Neuronal stem cell (in vitro differentiated cells): ENCODE results near the gene PIAS4.

ENCODE experiments used
- DNase-seq: peaks from one replicate; pipeline ENCODE4 v3.0.0-alpha.2; 2013; ENCODE audit warnings: low spot score
- H2AFZ ChIP-seq: one replicate; pipeline ENCODE4 v1.6.1; 2013; ENCODE audit warnings: mild to moderate bottlenecking, low read length, inconsistent platforms
- H2AK5ac ChIP-seq: 2 replicates; pipeline ENCODE4 v1.6.1; 2013; ENCODE audit warnings: low read depth, mild to moderate bottlenecking, inconsistent platforms, low read length, moderate library complexity, mixed read lengths
- H2BK120ac ChIP-seq: 2 replicates; pipeline ENCODE4 v1.6.1; 2013; ENCODE audit warnings: low read depth, mild to moderate bottlenecking, inconsistent platforms, low read length, moderate library complexity, mixed read lengths
- H2BK12ac ChIP-seq: one replicate; pipeline ENCODE4 v1.6.1; 2013; ENCODE audit warnings: low read length, inconsistent platforms
- H2BK15ac ChIP-seq: 2 replicates; pipeline ENCODE4 v1.6.1; 2013; ENCODE audit warnings: mild to moderate bottlenecking, low read length, inconsistent platforms, mixed read lengths
- H2BK5ac ChIP-seq: one replicate; pipeline ENCODE4 v1.6.1; 2013; ENCODE audit warnings: inconsistent platforms, mild to moderate bottlenecking, low read length, moderate library complexity
- H3K14ac ChIP-seq: one replicate; pipeline ENCODE4 v1.6.1; 2013; ENCODE audit warnings: low read length, inconsistent platforms
- H3K18ac ChIP-seq: 2 replicates; pipeline ENCODE4 v1.6.1; 2013; ENCODE audit warnings: low read length, inconsistent platforms
- H3K23ac ChIP-seq: 2 replicates; pipeline ENCODE4 v1.6.1; 2013; ENCODE audit warnings: low read depth, mild to moderate bottlenecking, mixed read lengths, low read length, inconsistent platforms; ENCODE audit not compliant: poor library complexity
- H3K27ac ChIP-seq: replicated peaks from 3 replicates; pipeline ENCODE4 v1.5.1; 2013; ENCODE audit warnings: low read length, inconsistent platforms
- H3K27me3 ChIP-seq, 3 experiments: 2 replicates each; pipeline ENCODE4 v1.6.1; 2013; ENCODE audit warnings: low read length in 3 of 3, mild to moderate bottlenecking in 2 of 3, inconsistent platforms in 1 of 3, low read depth in 1 of 3, mixed read lengths in 1 of 3, moderate library complexity in 1 of 3; ENCODE audit not compliant: control insufficient read depth in 3 of 3, insufficient read depth in 3 of 3
- H3K36me3 ChIP-seq, 2 donors: replicated peaks in 1 of 2; 2 replicates each; pipeline ENCODE4 v1.6.1; 2013; ENCODE audit warnings: low read length in 2 of 2; ENCODE audit not compliant: control insufficient read depth in 2 of 2, insufficient read depth in 2 of 2
- H3K4ac ChIP-seq: 2 replicates; pipeline ENCODE4 v1.6.1; 2013; ENCODE audit warnings: inconsistent platforms, mild to moderate bottlenecking, low read length, moderate library complexity
- H3K4me1 ChIP-seq, 2 donors: 1 replicate in 1 of 2; 2 replicates in 1 of 2; pipeline ENCODE4 v1.6.1; 2013; ENCODE audit warnings: low read length in 2 of 2, low read depth in 1 of 2; ENCODE audit not compliant: control insufficient read depth in 2 of 2, insufficient read depth in 1 of 2
- H3K4me2 ChIP-seq: one replicate; pipeline ENCODE4 v1.6.1; 2013; ENCODE audit warnings: mild to moderate bottlenecking, low read length, inconsistent platforms; ENCODE audit not compliant: insufficient read depth, poor library complexity, severe bottlenecking
- H3K4me3 ChIP-seq, 2 donors: 2 replicates each; pipeline ENCODE4 v1.5.1; 2013; ENCODE audit warnings: low read length in 2 of 2, mild to moderate bottlenecking in 2 of 2, inconsistent platforms in 1 of 2, moderate library complexity in 1 of 2
- H3K79me1 ChIP-seq: one replicate; pipeline ENCODE4 v1.6.1; 2013; ENCODE audit warnings: low read depth, mild to moderate bottlenecking, inconsistent platforms, low read length, moderate library complexity
- H3K9ac ChIP-seq: one replicate; pipeline ENCODE4 v1.6.1; 2013; ENCODE audit warnings: mild to moderate bottlenecking, low read depth, low read length, inconsistent platforms; ENCODE audit not compliant: poor library complexity
- H3K9me3 ChIP-seq, 2 donors: replicated peaks in 1 of 2; 2 replicates each; pipeline versions ENCODE3 to v1.6.1; 2013; ENCODE audit warnings: low read length in 2 of 2, mild to moderate bottlenecking in 2 of 2, inconsistent platforms in 1 of 2, low read depth in 1 of 2, mixed read lengths in 1 of 2, moderate library complexity in 1 of 2; ENCODE audit not compliant: control insufficient read depth in 2 of 2, insufficient read depth in 1 of 2
- H4K8ac ChIP-seq: one replicate; pipeline ENCODE4 v1.6.1; 2013; ENCODE audit warnings: low read depth, mild to moderate bottlenecking, inconsistent platforms, low read length, moderate library complexity
- H4K91ac ChIP-seq: one replicate; pipeline ENCODE4 v1.6.1; 2013; ENCODE audit warnings: low read length, low read depth, mild to moderate bottlenecking, inconsistent platforms; ENCODE audit not compliant: poor library complexity
- WGBS, 2 donors: extraction: QIAGEN DNeasy Blood & Tissue Kit; methylation state at CpG; one replicate each; pipeline ENCODE4 v1.1.7; 2013; ENCODE audit warnings: missing lambda C conversion rate in 2 of 2, mixed read lengths in 1 of 2; ENCODE audit not compliant: insufficient read length in 2 of 2, insufficient replicate concordance in 1 of 2; ENCODE audit errors: extremely low coverage in 2 of 2; 5-methylcytosine and 5-hydroxymethylcytosine counted together

PIAS4 gene

DNA sequence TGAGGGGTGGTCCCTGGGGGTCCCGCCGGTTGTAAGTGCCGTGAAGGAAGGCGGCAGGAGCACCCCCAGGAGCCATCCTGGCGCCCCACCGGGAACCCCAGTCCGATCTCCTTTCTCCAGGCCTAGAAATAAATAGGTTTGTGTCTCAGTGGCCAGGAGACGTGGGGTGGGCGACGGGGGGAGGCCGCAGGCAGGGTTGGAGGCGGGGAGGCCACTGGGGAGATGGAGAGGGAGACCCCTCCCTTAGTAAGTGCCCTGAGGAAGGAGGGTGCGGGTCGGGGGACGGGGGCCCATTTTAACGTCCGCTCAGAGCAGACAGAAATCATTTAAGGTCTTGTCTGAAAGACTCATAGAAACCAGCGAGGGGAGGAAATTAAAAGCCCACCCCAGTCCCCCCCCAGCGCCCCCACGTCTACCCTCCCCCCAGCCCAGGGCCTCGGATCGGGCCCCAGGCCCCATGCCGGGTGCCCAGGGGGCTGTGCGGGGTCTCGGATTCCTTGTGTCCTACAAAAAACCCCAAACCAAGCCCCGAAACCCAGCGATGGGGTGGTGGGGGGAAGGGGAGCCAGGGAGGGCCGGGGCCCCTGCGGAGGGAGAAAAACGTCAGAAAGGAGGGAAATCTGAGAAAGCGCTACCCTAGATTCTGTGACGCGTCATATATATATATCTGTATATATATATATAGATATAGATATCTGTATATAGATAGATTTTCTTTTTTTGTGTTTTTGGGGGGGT, 39.6 kb downstream of the PIAS4 start:
- peaks cover 0 to under 1% of the 10 kb centered on the region in 2 donors for H3K9me3 ChIP-seq
- no peak overlapping the region for H4K8ac ChIP-seq
- WGBS, 2 donors: no CpG with 5 or more reads among the region's 33 CpGs
- DNase-seq: no peak
- peaks cover 7% of the 10 kb centered on the region for H3K79me1 ChIP-seq
- no peak overlapping the region for H3K23ac ChIP-seq
- H2BK120ac ChIP-seq: no peak overlapping the region
- H2BK15ac ChIP-seq: no peak overlapping the region
- H2BK12ac ChIP-seq: no peak overlapping the region
- H4K91ac ChIP-seq: no peak overlapping the region
- no peak overlapping the region for H2AK5ac ChIP-seq
- no peaks in the 10 kb centered on the region for H3K4me1 ChIP-seq
- no peak overlapping the region for H2BK5ac ChIP-seq
- H3K36me3 ChIP-seq: peaks cover 11 to 36% of the 10 kb centered on the region in 2 donors
- H3K4me3 ChIP-seq: no peak overlapping the region
- no peak overlapping the region for H3K9ac ChIP-seq
- H3K14ac ChIP-seq: no peak overlapping the region
- no peak overlapping the region for H3K18ac ChIP-seq
- no peak overlapping the region for H3K4ac ChIP-seq
- no peaks in the 10 kb centered on the region for H3K27me3 ChIP-seq
- no peak overlapping the region for H2AFZ ChIP-seq
- no peak overlapping the region for H3K27ac ChIP-seq
- no peak overlapping the region for H3K4me2 ChIP-seq

DNA sequence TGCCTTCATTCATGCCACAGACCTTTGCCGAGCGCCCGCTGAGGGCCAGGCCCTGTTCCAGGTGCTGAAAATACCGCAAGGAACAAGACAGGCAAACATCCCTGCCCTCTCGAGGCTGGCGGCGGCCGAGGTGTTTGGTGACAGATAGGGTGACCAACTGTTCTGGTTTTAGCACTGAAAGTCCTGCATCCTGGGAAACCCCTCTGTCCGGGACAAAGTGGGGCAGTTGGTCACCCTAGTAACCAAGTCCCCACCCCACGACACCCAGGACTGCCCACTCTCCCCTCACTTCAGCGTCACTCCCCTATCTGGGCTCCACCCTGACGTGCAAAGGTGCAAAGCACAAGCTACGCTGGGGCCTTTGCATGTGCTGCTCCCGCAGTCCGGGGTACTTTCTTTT, 41.9 kb downstream of the PIAS4 start:
- WGBS, 2 donors: no CpG with 5 or more reads among the region's 15 CpGs
- Histone ChIP-seq H2BK12ac (no peak overlapping the region), H3K4me1 (peaks cover 0 to 5% of the 10 kb centered on the region in 2 donors), H3K14ac (no peak overlapping the region), H2AK5ac (no peak overlapping the region), H3K9me3 (peaks cover 0 to 5% of the 10 kb centered on the region in 2 donors), H3K18ac (no peak overlapping the region), H3K23ac (peak overlapping the region; percentile 55), H4K8ac (no peak overlapping the region), H3K9ac (no peak overlapping the region), H2BK15ac (no peak overlapping the region), H4K91ac (no peak overlapping the region), H3K4me3 (no peak overlapping the region), H3K27me3 (no peaks in the 10 kb centered on the region), H3K4me2 (no peak overlapping the region), H2AFZ (no peak overlapping the region), H3K27ac (no peak overlapping the region), H3K79me1 (peaks cover 19% of the 10 kb centered on the region), H3K4ac (no peak overlapping the region), H2BK120ac (no peak overlapping the region), H2BK5ac (no peak overlapping the region), H3K36me3 (peaks cover 26 to 53% of the 10 kb centered on the region in 2 donors)
- DNase-seq: no peak

DNA sequence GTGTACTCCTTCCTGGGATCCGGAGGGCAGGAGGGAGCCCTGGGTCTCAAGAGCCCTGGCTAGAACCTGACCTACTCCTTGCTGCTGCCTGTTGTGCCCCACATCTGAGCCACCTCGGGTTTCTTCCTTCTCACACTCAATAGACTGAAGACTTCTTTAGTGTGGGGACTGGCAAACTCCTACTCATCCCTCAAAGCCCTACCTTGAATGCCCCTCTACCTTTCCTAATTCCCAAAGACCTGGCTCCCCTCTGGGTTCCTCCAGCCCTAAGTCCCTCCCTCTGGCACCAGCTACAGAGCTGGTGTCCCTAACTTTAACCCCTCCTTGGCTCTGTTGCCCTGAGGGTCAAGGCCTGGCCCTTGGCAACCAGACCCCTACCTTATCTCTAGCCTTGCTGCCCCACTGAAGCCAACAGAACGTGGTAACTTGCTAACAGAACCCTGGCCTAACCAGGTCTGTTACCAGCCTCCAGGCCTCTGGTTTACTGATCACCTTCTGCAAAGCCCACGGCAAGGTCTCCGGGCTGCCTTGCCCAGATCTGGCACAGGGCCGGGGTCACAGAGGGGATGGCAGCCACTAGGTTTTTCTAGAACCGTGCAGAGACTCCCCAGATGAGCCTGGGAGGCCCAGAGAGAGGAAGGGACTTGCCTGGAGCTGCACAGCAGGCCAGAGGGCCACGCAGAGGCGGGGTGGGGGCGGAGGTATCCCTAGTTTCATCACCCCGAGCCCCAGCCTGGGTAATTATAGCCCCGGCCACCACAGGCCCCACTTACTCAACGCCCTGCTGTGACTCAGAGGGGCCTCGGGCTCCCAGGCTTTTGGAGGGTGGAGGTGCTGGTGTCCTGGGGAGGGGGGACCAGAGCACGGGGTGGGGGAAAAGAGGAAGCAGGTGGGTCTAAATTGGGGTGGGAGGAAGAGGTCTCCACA, 43.9 kb downstream of the PIAS4 start:
- Histone ChIP-seq H2BK15ac (no peak overlapping the region), H4K8ac (no peak overlapping the region), H3K9me3 (peaks cover 0 to 7% of the 10 kb centered on the region in 2 donors), H3K79me1 (peaks cover 31% of the 10 kb centered on the region), H3K4me2 (no peak overlapping the region), H3K4me1 (peaks cover 0 to 5% of the 10 kb centered on the region in 2 donors), H2AFZ (no peak overlapping the region), H3K18ac (no peak overlapping the region), H3K27me3 (no peaks in the 10 kb centered on the region), H2BK12ac (no peak overlapping the region), H2BK120ac (no peak overlapping the region), H3K4me3 (no peak overlapping the region), H2AK5ac (no peak overlapping the region), H3K27ac (no peak overlapping the region), H3K36me3 (peaks cover 34 to 55% of the 10 kb centered on the region in 2 donors), H4K91ac (no peak overlapping the region), H3K4ac (no peak overlapping the region), H3K9ac (no peak overlapping the region), H3K14ac (no peak overlapping the region), H2BK5ac (no peak overlapping the region), H3K23ac (peak overlapping the region; percentile 10)
- DNase-seq: no peak
- WGBS, 2 donors: no CpG with 5 or more reads among the region's 15 CpGs
